ENCODE results near the gene ATP13A2.
"Not testable (repeated sequence)": the region's sequence is repeated elsewhere in the genome, so short reads cannot be mapped to it uniquely, and the experiment has no call there.

The ATP13A2 gene

DNA sequence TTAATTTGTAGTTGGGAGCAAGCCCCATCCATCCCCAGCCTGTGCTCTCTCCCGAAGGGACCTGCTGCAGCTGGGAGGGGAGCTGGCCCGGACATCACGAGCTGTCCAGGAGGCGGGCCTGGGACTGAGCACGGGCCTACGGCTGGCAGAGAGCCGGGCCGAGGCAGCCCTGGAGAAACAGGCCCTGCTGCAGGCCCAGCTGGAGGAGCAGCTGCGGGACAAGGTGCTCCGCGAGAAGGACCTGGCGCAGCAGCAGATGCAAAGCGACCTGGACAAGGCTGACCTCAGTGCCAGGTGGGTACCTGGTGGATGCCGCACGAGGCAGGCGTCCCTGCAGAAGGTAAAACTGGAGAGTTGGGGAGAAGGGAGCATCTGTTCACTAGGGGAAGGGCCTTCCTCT lies 75.1 kb downstream of the ATP13A2 start:
- not testable (repeated sequence) for H3K27ac ChIP-seq (ENCODE audit: insufficient read depth, low read length, poor library complexity, severe bottlenecking); H3K27me3 ChIP-seq (replicated peaks; ENCODE audit: control insufficient read depth, insufficient read depth, low read length, poor library complexity, severe bottlenecking); H3K9me3 ChIP-seq (ENCODE audit: control insufficient read depth, low read length); H3K4me3 ChIP-seq (ENCODE audit: insufficient read depth, low read depth, low read length, poor library complexity, severe bottlenecking); H3K4me1 ChIP-seq (ENCODE audit: control insufficient read depth, insufficient read depth, low read length, poor library complexity, severe bottlenecking); DNase-seq
- H3K36me3 ChIP-seq (ENCODE audit: control insufficient read depth, insufficient read depth, low read length), result peaks cover 35% of the 10 kb centered on the region

Measured in effector memory CD4-positive, alpha-beta T cell (primary cell).